ENCODE results near the gene SYNPR. TPM values are rescaled to one million over a fixed set of nuclear protein-coding genes. Genes with fewer than 3 reads are reported as not detected.

The SYNPR gene
- total RNA-seq, 1 experiment from 2014 or later, result 0.17 TPM

- Histone ChIP-seq H2BK5ac (ENCODE audit: insufficient read length, low read length) (no peak overlapping the region), H4K20me1 (ENCODE audit: control insufficient read depth, insufficient read depth, insufficient read length) (no peaks in the 10 kb centered on the region), H3K14ac (ENCODE audit: insufficient read depth, low read length) (no peak overlapping the region), H2BK20ac (ENCODE audit: low read depth, low read length, poor library complexity, severe bottlenecking) (no peak overlapping the region), H4K5ac (ENCODE audit: insufficient read length, low read depth, low read length) (no peak overlapping the region), H3K4me1 (ENCODE audit: insufficient read depth, low read length) (no peaks in the 10 kb centered on the region), H2BK15ac (ENCODE audit: low read depth, low read length) (no peak overlapping the region), H4K91ac (ENCODE audit: insufficient read length, low read depth, low read length) (no peak overlapping the region), H3K9me3 (ENCODE audit: control insufficient read depth, low read depth, low read length) (no peaks in the 10 kb centered on the region), H3T11ph (ENCODE audit: low read length) (no peak overlapping the region), H2BK12ac (ENCODE audit: insufficient read length, low read depth, low read length) (no peak overlapping the region), H3K79me2 (ENCODE audit: insufficient read depth, low read length) (no peaks in the 10 kb centered on the region), H4K8ac (replicated peaks; ENCODE audit: insufficient read length, low read depth, low read length) (no peak overlapping the region), H3K18ac (ENCODE audit: insufficient read length, low read depth, low read length) (no peak overlapping the region), H3K23me2 (ENCODE audit: insufficient read length, low read depth, low read length, poor library complexity, severe bottlenecking) (no peaks in the 10 kb centered on the region), H3K27me3 (ENCODE audit: insufficient read depth, low read length) (no peaks in the 10 kb centered on the region), H3K4me2 (ENCODE audit: insufficient read depth, insufficient read length, low read length) (no peak overlapping the region), H3K79me1 (ENCODE audit: insufficient read depth, low read depth, low read length, poor library complexity, severe bottlenecking) (no peaks in the 10 kb centered on the region), H3K4ac (ENCODE audit: low read depth, low read length) (no peak overlapping the region), H2AK5ac (ENCODE audit: insufficient read length, low read length) (no peak overlapping the region), H3K23ac (ENCODE audit: insufficient read length, low read depth, low read length) (no peak overlapping the region), H3K9ac (ENCODE audit: extremely low read depth, insufficient read length, low read length) (no peak overlapping the region), H2AFZ (ENCODE audit: low read length) (no peak overlapping the region), H2BK120ac (ENCODE audit: low read depth, low read length, poor library complexity, severe bottlenecking) (no peak overlapping the region), H3K27ac (ENCODE audit: insufficient read length, low read depth, low read length) (no peak overlapping the region), H3K56ac (ENCODE audit: insufficient read length, low read depth, low read length) (no peak overlapping the region)
- Mint-ChIP-seq H3K36me3 (ENCODE audit: insufficient read depth in 1 of 3, low read depth in 3 of 3) (no peaks in the 10 kb centered on the region; a peak in 1 of 7 replicates), H3K27me3 (ENCODE audit: low read depth) (no peaks in the 10 kb centered on the region), H3K4me3 (no peak overlapping the region), H3K9me3 (no peaks in the 10 kb centered on the region), H3K4me1 (peaks cover 2 to 3% of the 10 kb centered on the region in 2 experiments; a peak in 3 of 4 replicates), H3K27ac (no peak overlapping the region; a peak in 1 of 7 replicates)
- DNase-seq, result no peak
- no peak for TF ChIP-seq CTCF (conservative IDR thresholded peaks at IDR 0.05)
- WGBS (ENCODE audit: extremely low coverage, insufficient read length, low lambda C conversion rate), result no CpG with 5 or more reads among the region's 5 CpGs
Measured at GRCh38 chr3:63500196-63500595, 222.1 kb downstream of the SYNPR start.

All from H9 (cell line).